HepG2 (cell line): ENCODE results near the gene WDR86. TPM values are rescaled to one million over a fixed set of nuclear protein-coding genes. Genes with fewer than 3 reads are reported as not detected.

Experiments
- AFF4 ChIP-seq: sonication (generic); formaldehyde crosslinking; IDR thresholded peaks from 2 replicates; pipeline ENCODE4 v1.4.0; 2020; ENCODE audit warnings: missing genetic modification reagents
- ARNT2 ChIP-seq: sonication (generic); formaldehyde crosslinking; IDR thresholded peaks from 2 replicates; pipeline ENCODE4 v1.8.0; 2022; ENCODE audit warnings: mild to moderate bottlenecking, low read depth, missing genetic modification reagents, moderate library complexity
- CBX2 ChIP-seq, 2 experiments: fragments of 200-600 bp in 1 of 2; sonication (generic); formaldehyde crosslinking in 1 of 2; IDR thresholded peaks; 2 replicates each; pipeline versions ENCODE4 v1.7.0 to v1.8.1; 2018 to 2022; ENCODE audit warnings: low read depth in 2 of 2, low read length in 1 of 2, mild to moderate bottlenecking in 1 of 2, missing genetic modification reagents in 1 of 2
- JUND ChIP-seq: sonication (generic); formaldehyde crosslinking; IDR thresholded peaks from 2 replicates; pipeline ENCODE4 v1.8.0; 2022; ENCODE audit warnings: mild to moderate bottlenecking, missing genetic modification reagents
- MED1 ChIP-seq: sonication (generic); formaldehyde crosslinking; IDR thresholded peaks from 2 replicates; pipeline ENCODE4 v1.4.0; 2020; ENCODE audit warnings: missing genetic modification reagents
- MTF2 ChIP-seq: sonication (generic); formaldehyde crosslinking; IDR thresholded peaks from 2 replicates; pipeline ENCODE4 v1.5.0; 2020; ENCODE audit warnings: missing genetic modification reagents, borderline replicate concordance
- PITX1 ChIP-seq: sonication (generic); formaldehyde crosslinking; IDR thresholded peaks from 2 replicates; pipeline ENCODE4 v1.5.1; 2020; ENCODE audit warnings: mild to moderate bottlenecking, missing genetic modification reagents
- RXRB ChIP-seq: IDR thresholded peaks from 2 replicates; pipeline ENCODE4 v1.6.1; 2016; ENCODE audit warnings: borderline replicate concordance, missing genetic modification reagents, missing compliant biosample characterization
- SAP130 ChIP-seq: IDR thresholded peaks from 2 replicates; pipeline ENCODE4 v1.6.1; 2016; ENCODE audit warnings: low read depth
- TEAD3 ChIP-seq: optimal IDR thresholded peaks from 2 replicates; pipeline ENCODE3; 2016; ENCODE audit warnings: borderline replicate concordance
- UBTF ChIP-seq: sonication (generic); formaldehyde crosslinking; IDR thresholded peaks from 2 replicates; pipeline ENCODE4 v1.4.0; 2020; ENCODE audit warnings: mild to moderate bottlenecking, missing genetic modification reagents
- YY1 ChIP-seq: IDR thresholded peaks from 2 replicates; pipeline ENCODE4 v1.6.1; 2011; ENCODE audit warnings: low read length, low read depth, moderate library complexity, mild to moderate bottlenecking; ENCODE audit not compliant: insufficient read depth, insufficient replicate concordance
- ZNF225 ChIP-seq: sonication (generic); formaldehyde crosslinking; IDR thresholded peaks from 2 replicates; pipeline ENCODE4 v1.4.0; 2020; ENCODE audit warnings: mild to moderate bottlenecking, missing genetic modification reagents
- ZNF564 ChIP-seq: sonication (generic); formaldehyde crosslinking; IDR thresholded peaks from 2 replicates; pipeline ENCODE4 v1.8.1; 2023; ENCODE audit warnings: mild to moderate bottlenecking, missing genetic modification reagents
- ZNF570 ChIP-seq: sonication (generic); formaldehyde crosslinking; IDR thresholded peaks from 2 replicates; pipeline ENCODE4 v1.4.0; 2020; ENCODE audit warnings: mild to moderate bottlenecking, missing genetic modification reagents, borderline replicate concordance
- ZNF605 ChIP-seq: sonication (generic); formaldehyde crosslinking; IDR thresholded peaks from 2 replicates; pipeline ENCODE4 v1.8.0; 2022; ENCODE audit warnings: mild to moderate bottlenecking, missing genetic modification reagents
- ZNF687 ChIP-seq: sonication (generic); formaldehyde crosslinking; IDR thresholded peaks from 2 replicates; pipeline ENCODE4 v1.5.1; 2020; ENCODE audit warnings: mild to moderate bottlenecking, missing genetic modification reagents, moderate library complexity
- ZSCAN20 ChIP-seq: sonication (generic); formaldehyde crosslinking; IDR thresholded peaks from 2 replicates; pipeline ENCODE4 v1.4.0; 2020; ENCODE audit warnings: missing genetic modification reagents, mild to moderate bottlenecking, borderline replicate concordance
- polyA plus RNA-seq, 8 experiments: library from polyadenylated mRNA; depleted of rRNA in 3 of 8; stranded (reverse) in 7 of 8; unstranded in 1 of 8; fragments of >200 nt; fragmentation: Illumina TruSeq in 4 of 8; extraction: Trizol in 4 of 8; gene quantifications; 2 replicates each; pipeline versions ENCODE4 v1.2.1 to v1.2.3, GENCODE V29; 2011 to 2016; ENCODE audit warnings: low read depth in 4 of 8, missing spikeins in 1 of 8, mixed read lengths in 1 of 8; ENCODE audit not compliant: insufficient read depth in 1 of 8
- total RNA-seq, 5 experiments: library from RNA; depleted of rRNA; stranded (reverse); fragments of >200 nt; fragmentation: Illumina TruSeq; extraction: Trizol; gene quantifications; 2 replicates each; pipeline ENCODE4 v1.2.3, GENCODE V29; 2016; ENCODE audit warnings: low read depth in 1 of 5

The WDR86 gene
- total and polyA plus RNA-seq, 2 of the 13 experiments (the other 11 are each of a cell fraction or from before 2014, with no cell fraction given) = 0.11 to 2.9 TPM

- peak; percentile 56 for TF ChIP-seq UBTF (CRISPR knock-in tag)
- no peak for TF ChIP-seq MED1
- no peak for TF ChIP-seq ZSCAN20
- TF ChIP-seq SAP130 (CRISPR knock-in tag) = 0 out of 2 replicates have a peak, but pooled peaks have one; percentile 18
- no peak for TF ChIP-seq ZNF225 (CRISPR knock-in tag)
- no peak for TF ChIP-seq ZNF605
- TF ChIP-seq RXRB (CRISPR knock-in tag) = no peak
- TF ChIP-seq ZNF564 (CRISPR knock-in tag) = no peak
- TF ChIP-seq ZNF687 (CRISPR knock-in tag) = peak; percentile 45; the same call in 1 of the 2 replicates
- TF ChIP-seq MTF2 = 0 out of 2 replicates have a peak, but pooled peaks have one; percentile 22
- TF ChIP-seq YY1 = peak; percentile 21
- TF ChIP-seq CBX2 (IDR thresholded peaks at IDR 0.05; ENCODE audit: low read depth, low read length) = no peak
- no peak for TF ChIP-seq CBX2 (CRISPR knock-in tag; IDR thresholded peaks at IDR 0.05; ENCODE audit: low read depth)
- no peak for TF ChIP-seq JUND
- TF ChIP-seq ARNT2 = no peak
- no peak for TF ChIP-seq AFF4 (CRISPR knock-in tag)
- TF ChIP-seq ZNF570 (CRISPR knock-in tag) = no peak
- TF ChIP-seq TEAD3 (CRISPR knock-in tag) = no peak
- peak; percentile 41; the same call in 1 of the 2 replicates for TF ChIP-seq PITX1 (CRISPR knock-in tag)
Measured at GRCh38 chr7:151410405-151411390, 860 bp upstream of the WDR86 start (continued).
